HG03060 (cell line): ENCODE measurements around the gene WDR13.
"Not testable (repeated sequence)": the region's sequence is repeated elsewhere in the genome, so short reads cannot be mapped to it uniquely, and the experiment has no call there.

ENCODE experiments used
- ATAC-seq: cut with Tn5 transposase; IDR thresholded peaks from one replicate; pipeline ENCODE4 v1.9.1; 2021; ENCODE audit warnings: low read depth, moderate number of reproducible peaks; ENCODE audit not compliant: unreplicated experiment

WDR13 gene

GRCh38 chrX:48597353-48598264 lies at the start of gene WDR13:
Gene WDR13 (plus strand): TSS chrX:48597492. CDS start chrX:48597997, 505 bp downstream.
- ATAC-seq: no peak

- ATAC-seq: no peak
Observed at GRCh38 chrX:48548871-48549270, 48.4 kb upstream of the WDR13 start.

DNA sequence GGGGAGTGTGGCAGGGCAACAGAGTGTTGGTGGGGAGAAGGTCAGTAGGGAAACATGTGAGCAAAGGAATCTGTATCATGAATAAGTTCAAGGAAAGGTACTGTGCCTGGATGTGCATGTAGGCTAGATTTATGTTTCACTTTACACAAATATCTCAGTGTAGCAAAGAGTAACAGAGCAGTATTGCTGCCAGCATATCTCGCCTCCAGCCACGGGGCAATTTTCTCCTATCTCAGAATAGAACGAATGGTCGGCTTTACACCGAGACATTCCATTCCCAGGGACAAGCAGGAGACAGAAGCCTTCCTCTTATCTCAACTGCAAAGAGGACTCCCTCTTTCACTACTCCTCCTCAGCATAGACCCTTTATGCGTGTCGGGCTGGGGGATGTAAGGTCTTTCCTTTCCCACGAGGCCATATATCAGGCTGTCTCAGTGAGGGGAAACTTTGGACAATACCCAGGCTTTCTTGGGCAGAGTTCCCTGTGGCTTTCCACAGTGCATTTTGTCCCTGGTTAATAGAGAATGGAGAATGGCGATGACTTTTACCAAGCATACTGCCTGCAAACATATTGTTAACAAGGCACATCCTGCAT lies 41.5 kb upstream of the WDR13 start:
- not testable (repeated sequence) for ATAC-seq

DNA sequence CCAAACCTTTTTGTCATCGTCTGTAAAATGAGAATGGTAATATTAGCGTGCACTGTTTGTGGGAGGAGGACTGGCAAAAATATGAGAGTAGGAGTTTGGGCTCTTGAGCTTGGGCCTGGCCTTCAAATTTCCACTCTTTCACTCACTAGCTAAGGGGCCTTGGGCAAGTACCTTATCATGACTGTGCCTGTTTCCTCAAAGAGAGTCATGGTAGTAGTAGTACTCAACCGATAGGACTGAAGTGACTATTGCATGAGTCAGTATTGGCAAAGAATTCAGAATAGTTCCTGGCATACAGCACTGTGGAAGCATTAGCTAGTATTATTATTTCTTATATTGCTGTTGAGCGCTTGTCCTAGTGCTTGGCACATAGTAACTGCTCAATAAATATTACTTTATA lies 39.0 kb upstream of the WDR13 start:
- ATAC-seq: no peak

DNA sequence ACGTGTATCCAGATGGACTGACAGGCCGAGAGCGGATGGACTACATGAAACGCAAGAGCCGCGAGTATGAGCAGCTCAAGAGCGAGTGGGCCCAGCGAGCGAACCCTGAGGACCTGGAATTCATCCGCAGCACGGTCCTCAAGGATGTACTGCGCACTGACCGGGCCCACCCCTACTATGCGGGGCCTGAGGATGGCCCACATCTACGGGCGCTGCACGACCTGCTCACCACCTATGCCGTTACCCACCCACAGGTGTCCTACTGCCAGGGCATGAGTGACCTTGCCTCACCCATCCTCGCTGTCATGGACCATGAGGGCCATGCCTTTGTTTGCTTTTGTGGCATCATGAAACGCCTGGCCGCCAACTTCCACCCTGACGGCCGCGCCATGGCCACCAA lies 37.7 kb upstream of the WDR13 start:
- ATAC-seq: no peak

GRCh38 chrX:48560056-48560455 lies 37.2 kb upstream of the WDR13 start:
- ATAC-seq: no peak

DNA sequence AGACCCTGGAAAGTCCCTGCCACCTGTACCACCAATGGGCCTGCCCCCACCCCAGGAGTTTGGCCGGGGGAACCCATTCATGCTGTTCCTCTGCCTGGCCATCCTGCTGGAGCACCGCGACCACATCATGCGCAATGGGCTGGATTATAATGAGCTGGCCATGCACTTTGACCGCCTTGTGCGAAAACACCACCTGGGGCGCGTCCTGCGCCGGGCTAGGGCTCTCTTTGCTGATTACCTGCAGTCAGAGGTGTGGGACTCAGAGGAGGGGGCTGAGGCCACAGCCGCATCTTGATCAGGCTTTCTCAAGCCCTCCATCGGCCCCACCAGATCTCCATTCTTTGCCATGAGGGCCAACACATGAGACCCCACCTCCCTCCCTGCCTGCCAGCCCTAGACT lies 36.6 kb upstream of the WDR13 start:
- no peak for ATAC-seq

GRCh38 chrX:48569958-48570357 lies 27.3 kb upstream of the WDR13 start:
- ATAC-seq: no peak

GRCh38 chrX:48573690-48574269 lies 23.5 kb upstream of the WDR13 start:
- ATAC-seq: no peak

DNA sequence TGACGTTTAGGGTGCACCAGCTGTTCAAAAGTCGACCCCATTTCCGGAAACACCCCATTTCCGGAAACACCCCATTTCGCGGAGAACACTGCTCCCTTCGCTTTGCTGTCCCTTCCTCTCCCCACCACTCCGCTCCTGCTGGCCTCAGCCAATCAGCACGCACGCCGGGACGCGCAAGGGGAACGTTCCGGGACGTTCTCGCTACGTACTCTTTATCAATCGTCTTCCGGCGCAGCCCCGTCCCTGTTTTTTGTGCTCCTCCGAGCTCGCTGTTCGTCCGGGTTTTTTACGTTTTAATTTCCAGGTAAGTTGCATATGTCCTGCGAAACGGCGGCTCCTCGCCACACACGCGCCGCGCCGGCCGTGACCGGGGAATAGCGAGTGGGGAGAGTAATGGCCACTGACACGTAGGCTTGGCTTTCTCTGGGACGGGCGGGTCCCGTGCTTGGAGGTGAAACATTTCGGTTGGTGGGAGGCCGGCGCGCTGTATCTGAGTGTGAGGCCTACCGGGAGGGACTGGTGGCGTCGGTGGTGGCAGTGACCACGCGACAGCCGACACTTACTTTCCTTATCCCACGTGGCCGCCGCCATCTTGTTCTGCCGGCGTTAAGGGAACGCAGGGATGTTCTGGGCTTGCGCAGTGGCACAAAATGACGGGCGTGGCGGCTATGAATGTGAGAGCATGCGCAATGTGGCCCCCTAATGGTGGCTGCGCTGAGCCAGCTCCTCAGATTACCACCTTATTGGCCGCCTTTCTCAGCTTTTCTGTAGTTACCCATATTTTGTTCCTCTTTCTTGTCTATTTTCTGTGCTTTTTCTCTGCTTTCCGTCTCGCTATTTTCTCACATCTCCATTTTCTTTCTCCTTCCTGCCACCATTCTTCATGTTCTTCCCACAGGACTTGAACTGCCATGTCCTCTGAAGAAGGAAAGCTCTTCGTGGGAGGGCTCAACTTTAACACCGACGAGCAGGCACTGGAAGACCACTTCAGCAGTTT lies 22.7 kb upstream of the WDR13 start, which contains the start of gene RBM3:
Gene RBM3, plus strand, starts transcription at position 215 of the 997 bp plus-strand sequence. Its CDS starts 697 bp downstream, at position 912.
- ATAC-seq: peak; percentile 48

- no peak for ATAC-seq
Observed at GRCh38 chrX:48575642-48576041, 21.6 kb upstream of the WDR13 start.

GRCh38 chrX:48576108-48576507 lies 21.2 kb upstream of the WDR13 start:
- ATAC-seq: no peak

DNA sequence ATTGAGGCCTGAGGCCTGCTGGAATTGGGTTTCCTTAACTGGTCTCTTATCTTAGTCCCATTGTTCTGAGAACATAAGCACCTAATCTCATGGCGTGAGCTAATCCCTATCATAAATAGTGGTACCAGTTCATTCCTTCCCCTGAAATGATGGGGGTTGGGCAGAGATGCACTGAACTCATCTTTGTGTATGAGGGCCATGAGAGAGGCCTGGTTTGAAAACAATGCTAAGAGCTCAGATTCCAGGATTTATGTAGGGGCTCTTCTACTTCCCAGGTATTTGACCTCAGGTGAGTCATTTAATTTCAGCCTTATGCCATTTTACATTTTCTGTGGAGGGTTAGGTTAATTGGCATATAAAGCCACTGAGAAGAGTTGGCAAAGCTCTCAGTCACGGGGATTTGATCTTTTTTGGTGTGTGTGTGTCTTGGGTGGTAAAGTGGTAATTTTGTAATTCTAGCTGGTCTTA lies 18.6 kb upstream of the WDR13 start:
- no peak for ATAC-seq

DNA sequence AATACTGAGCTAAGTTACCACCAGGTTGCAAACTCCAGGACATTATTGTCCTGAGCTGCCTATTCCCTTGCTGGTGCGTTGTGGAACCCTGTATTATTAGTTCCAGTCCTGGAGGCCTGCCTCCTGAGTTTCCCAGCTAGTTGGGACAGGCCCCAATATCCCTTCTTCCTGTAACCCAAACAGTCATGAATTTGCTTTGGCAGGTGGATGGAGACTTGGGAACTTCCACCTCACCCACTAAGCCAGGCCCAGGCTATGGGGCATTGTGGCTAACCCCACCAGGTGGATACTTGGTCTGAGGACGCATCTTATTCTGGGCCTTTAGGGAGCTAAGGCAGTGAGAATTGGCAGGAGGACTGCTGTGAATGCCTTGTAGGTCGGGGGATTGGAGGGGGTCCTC lies 18.0 kb upstream of the WDR13 start:
- no peak for ATAC-seq

GRCh38 chrX:48580662-48581061 lies 16.6 kb upstream of the WDR13 start:
- ATAC-seq: no peak

- no peak for ATAC-seq
Observed at GRCh38 chrX:48584698-48585097, 12.6 kb upstream of the WDR13 start.

DNA sequence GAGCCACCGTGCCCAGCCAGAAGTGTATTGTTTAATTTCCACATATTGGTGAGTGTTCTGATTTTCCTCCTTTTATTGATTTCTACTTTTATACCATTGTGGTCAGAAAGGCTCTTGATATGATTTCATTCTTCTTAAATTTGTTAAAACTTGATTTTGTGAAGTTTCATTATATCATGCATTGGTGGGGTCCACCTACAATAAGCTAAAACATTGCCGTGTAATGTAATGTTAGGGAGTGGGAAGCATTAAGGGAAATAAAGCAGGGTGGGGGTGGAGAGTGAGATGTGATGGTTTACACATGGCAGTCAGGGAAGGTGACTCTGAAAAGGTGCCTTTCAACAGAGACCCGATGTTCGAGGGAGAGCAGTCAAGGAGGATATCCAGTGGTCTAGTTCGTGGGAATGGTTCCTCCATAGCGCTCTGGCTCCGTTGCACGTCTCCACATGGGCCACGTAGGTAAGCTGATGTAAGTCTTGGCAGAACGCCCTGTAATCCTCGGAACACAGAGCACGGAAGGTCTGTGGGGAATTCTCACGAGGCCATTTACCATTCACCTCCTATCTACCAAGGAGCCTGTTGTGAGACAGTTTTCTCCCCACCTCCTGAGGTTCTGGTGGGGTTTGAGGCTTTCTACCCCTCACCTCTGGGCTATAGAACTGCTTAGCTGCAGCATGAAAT lies 7.7 kb upstream of the WDR13 start:
- no peak for ATAC-seq

DNA sequence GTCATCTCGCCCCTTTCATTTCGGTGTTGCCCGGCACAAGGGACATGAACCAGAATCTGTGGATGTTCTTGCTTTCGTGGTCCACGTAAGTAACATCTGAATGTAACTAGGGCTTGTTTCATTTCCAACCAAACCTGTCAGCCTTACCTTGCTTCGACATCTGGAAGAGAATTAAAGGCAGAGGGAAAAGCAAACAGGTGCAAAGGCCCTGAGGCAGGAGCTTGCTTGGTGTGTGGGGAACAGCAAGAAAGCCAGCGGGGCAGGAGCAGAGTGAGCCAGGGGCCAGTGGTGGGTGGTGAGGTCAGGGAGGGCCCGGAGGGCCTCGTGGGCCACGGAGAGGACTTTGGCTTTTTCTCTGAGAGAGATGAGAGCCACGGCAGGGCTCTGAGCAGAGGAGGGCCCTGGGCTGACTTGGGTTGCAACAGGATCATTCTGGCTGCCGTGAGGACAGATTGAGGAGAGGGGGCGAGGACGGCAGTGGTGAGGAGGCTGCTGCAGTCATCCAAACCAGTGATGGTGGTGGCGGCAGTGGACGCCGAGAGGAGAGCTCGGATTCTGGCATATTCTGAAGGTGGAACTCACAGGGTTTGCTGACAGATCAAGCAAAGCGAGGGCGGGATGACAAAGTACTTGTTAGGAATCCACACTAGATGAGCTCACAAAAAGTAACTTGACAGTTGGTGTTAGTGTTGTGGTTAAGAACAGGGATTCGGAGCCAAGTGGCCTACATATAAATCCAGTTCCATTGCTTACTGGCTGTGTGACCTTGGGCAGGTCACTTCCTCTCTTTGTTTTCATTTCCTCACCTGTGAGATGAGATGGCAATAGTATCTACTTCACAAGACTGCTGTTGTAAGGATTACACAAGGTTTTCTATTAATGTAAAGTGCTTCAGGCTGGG lies 6.8 kb upstream of the WDR13 start:
- no peak for ATAC-seq
